Testis (tissue), 3 donors: ENCODE results near the gene CRYBA4. TPM values are rescaled to one million over a fixed set of nuclear protein-coding genes. Genes with fewer than 3 reads are reported as not detected.

Experiments used
- DNase-seq: peaks from one replicate; pipeline ENCODE4 v3.0.0-alpha.2; 2019
- H3K27ac ChIP-seq, 2 donors: fragments of 200-600 bp; sonication (generic); one replicate each; pipeline ENCODE4 v1.5.1; 2019
- H3K27me3 ChIP-seq: fragments of 200-600 bp; sonication (generic); one replicate; pipeline ENCODE4 v1.5.1; 2019
- H3K36me3 ChIP-seq: fragments of 200-600 bp; sonication (generic); one replicate; pipeline ENCODE4 v1.5.1; 2017; ENCODE audit warnings: low read depth; ENCODE audit errors: missing control alignments
- H3K4me1 ChIP-seq: fragments of 200-600 bp; sonication (generic); one replicate; pipeline ENCODE4 v1.5.1; 2019
- H3K4me3 ChIP-seq, 2 donors: fragments of 200-600 bp; sonication (generic); one replicate each; pipeline ENCODE4 v1.5.1; 2017 to 2019
- H3K9me3 ChIP-seq: fragments of 200-600 bp; sonication (generic); one replicate; pipeline ENCODE4 v1.5.1; 2017
- POLR2A ChIP-seq: fragments of 450-650 bp; IDR thresholded peaks from one replicate; pipeline ENCODE4 v1.6.1; 2017; ENCODE audit warnings: antibody characterized with exemption, mild to moderate bottlenecking, moderate library complexity
- WGBS, 2 donors: methylation state at CpG; one replicate each; pipeline ENCODE4 v1.1.5; 2018; 5-methylcytosine and 5-hydroxymethylcytosine counted together
- intact Hi-C: fragments of 100-400 bp; cut with DNase I; formaldehyde crosslinking; loops from one replicate; pipeline ENCODE4 v1.15.1; 2023; ENCODE audit warnings: low total_unique reads
- polyA plus RNA-seq: library from polyadenylated mRNA; stranded (reverse); fragments of 350-450 nt; fragmentation: Illumina TruSeq; extraction: RNeasy Lipid Tissue Mini Kit (QIAGEN cat#74804); gene quantifications from one replicate; pipeline ENCODE4 v1.2.3, GENCODE V29; 2014; ENCODE audit warnings: low read depth, low replicate concordance; ENCODE audit not compliant: insufficient read depth
- total RNA-seq, 2 donors: library from RNA; depleted of rRNA; stranded (reverse); fragments of >200 nt; gene quantifications; one replicate each; pipeline ENCODE4 v1.2.3, GENCODE V29; 2016
- TF ChIP-seq, protein P1 (sequence below), 3 experiments: fragments of 450-650 bp in 2 of 3; fragments of 200-600 bp in 1 of 3; sonication (generic) in 1 of 3; IDR thresholded peaks; one replicate each; pipeline ENCODE4 v1.5.1; 2016 to 2019; ENCODE audit warnings: antibody characterized with exemption in 3 of 3, mild to moderate bottlenecking in 2 of 3, moderate library complexity in 1 of 3

Gene CRYBA4
- total and polyA plus RNA-seq, 3 donors from 2014 or later: 0.93 to 2.6 (median 2.3) TPM

DNA sequence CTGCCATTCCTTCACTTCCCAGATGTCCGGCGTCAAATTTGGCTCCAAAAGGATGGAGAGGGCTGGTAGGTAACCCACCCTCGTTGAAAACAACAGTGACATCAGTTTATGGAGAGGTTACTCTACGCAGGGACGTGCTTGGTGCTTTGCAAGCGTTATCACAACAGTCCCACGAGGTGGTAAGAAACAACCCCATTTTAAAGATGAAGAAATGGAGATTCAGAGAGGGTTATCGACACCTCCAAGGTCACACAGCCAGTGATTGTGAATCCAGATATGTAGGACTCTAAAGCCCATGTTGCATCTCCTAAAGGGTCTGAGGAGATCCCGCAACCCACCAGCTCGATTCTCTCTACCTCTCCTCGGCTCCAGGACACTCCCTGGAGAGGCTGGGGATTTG, 36.4 kb downstream of the CRYBA4 start:
- H3K4me3 ChIP-seq: no peak overlapping the region
- intact Hi-C loops: no loop called here
- DNase-seq: no peak

DNA sequence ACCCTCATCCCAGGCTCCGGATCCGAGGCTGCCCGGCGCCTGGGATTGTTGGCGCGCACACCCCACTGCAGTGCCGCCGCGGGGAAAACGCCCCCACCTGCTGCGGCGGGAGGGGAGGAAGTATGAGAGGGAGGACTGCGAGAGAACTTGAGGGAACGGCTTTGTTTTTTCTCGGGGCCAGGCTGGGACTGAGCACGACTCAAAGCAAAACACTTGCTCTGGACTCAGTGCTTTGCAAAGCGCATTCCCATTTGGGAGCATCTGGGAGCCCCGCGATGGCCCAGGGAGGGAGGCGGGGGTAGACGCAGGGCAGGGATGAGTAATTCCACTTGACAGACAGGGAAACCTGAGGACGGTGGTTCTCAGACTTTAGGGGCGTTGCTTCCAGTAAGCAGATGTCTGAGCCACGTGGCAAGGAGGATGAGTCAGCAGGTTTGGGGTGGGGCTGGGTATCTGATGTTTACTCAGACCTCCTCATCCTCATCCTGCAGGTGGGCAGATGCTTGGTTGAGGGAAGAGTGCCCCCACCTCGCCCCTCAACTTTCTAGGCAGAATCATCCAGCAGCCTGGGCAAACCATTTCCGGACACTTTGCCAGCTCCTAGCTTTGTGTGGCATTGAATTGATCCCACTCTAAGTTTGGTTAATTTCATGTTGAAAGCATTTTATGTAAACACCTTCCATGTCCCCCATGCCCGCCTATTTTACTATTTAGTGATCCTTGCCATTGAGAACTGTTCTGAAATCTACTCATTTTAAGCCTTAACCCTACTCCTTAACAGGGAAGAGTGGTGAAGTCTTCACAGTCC, 37.1 kb downstream of the CRYBA4 start:
- WGBS, 2 donors: 6 to 7% methylated on average over 21 to 27 of the region's 27 CpGs
- no peaks in the 10 kb centered on the region for H3K36me3 ChIP-seq
- no peak overlapping the region for H3K4me3 ChIP-seq
- no peak overlapping the region for H3K27ac ChIP-seq
- peaks cover 9% of the 10 kb centered on the region for H3K4me1 ChIP-seq
- H3K9me3 ChIP-seq: no peaks in the 10 kb centered on the region
- H3K27me3 ChIP-seq: no peaks in the 10 kb centered on the region
- DNase-seq: peak; percentile 43
- TF ChIP-seq POLR2A: no peak
- TF ChIP-seq, protein P1, sequence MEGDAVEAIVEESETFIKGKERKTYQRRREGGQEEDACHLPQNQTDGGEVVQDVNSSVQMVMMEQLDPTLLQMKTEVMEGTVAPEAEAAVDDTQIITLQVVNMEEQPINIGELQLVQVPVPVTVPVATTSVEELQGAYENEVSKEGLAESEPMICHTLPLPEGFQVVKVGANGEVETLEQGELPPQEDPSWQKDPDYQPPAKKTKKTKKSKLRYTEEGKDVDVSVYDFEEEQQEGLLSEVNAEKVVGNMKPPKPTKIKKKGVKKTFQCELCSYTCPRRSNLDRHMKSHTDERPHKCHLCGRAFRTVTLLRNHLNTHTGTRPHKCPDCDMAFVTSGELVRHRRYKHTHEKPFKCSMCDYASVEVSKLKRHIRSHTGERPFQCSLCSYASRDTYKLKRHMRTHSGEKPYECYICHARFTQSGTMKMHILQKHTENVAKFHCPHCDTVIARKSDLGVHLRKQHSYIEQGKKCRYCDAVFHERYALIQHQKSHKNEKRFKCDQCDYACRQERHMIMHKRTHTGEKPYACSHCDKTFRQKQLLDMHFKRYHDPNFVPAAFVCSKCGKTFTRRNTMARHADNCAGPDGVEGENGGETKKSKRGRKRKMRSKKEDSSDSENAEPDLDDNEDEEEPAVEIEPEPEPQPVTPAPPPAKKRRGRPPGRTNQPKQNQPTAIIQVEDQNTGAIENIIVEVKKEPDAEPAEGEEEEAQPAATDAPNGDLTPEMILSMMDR (IDR thresholded peaks at IDR 0.05): no peak
- intact Hi-C loops: no loop called here

More for the DNA sequence above, 36.4 kb downstream of the CRYBA4 start:
- TF ChIP-seq POLR2A: no peak
- TF ChIP-seq, protein P1 (IDR thresholded peaks at IDR 0.05): no peak
- Histone ChIP-seq H3K27me3 (no peaks in the 10 kb centered on the region), H3K4me1 (peaks cover 9% of the 10 kb centered on the region), H3K27ac (no peak overlapping the region), H3K36me3 (no peaks in the 10 kb centered on the region), H3K9me3 (no peaks in the 10 kb centered on the region)
- 0 to 4% methylated on average over 7 to 11 of the region's 11 CpGs for WGBS, 2 donors

DNA sequence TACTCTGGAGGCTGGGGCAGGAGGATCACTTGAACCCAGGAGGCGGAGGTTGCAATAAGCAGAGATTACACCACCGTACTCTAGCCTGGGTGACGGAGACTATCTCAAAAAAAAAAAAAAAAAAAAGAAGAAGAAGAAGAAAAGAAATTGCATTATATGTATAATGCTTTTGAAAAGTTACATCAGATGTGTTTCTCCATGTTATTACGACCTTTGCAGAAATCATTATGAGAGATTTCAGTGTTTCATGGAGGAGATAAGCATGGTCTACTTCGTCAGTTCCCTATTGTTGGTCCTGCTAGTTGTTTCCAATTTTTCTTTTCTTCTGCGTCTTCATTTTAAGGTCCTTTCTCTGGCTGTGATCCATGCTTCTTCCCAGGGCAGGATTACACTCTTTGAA, 38.6 kb downstream of the CRYBA4 start:
- no peak for DNase-seq
- no peaks in the 10 kb centered on the region for H3K27me3 ChIP-seq
- TF ChIP-seq, protein P1 (IDR thresholded peaks at IDR 0.05): no peak
- no peak for TF ChIP-seq POLR2A
- H3K9me3 ChIP-seq: no peaks in the 10 kb centered on the region
- 82 to 88% methylated on average over 6 of the region's 6 CpGs for WGBS, 2 donors
- peaks cover 9% of the 10 kb centered on the region for H3K4me1 ChIP-seq
- no peaks in the 10 kb centered on the region for H3K36me3 ChIP-seq
- intact Hi-C loops: no loop called here
- no peak overlapping the region for H3K4me3 ChIP-seq
- H3K27ac ChIP-seq: no peak overlapping the region

DNA sequence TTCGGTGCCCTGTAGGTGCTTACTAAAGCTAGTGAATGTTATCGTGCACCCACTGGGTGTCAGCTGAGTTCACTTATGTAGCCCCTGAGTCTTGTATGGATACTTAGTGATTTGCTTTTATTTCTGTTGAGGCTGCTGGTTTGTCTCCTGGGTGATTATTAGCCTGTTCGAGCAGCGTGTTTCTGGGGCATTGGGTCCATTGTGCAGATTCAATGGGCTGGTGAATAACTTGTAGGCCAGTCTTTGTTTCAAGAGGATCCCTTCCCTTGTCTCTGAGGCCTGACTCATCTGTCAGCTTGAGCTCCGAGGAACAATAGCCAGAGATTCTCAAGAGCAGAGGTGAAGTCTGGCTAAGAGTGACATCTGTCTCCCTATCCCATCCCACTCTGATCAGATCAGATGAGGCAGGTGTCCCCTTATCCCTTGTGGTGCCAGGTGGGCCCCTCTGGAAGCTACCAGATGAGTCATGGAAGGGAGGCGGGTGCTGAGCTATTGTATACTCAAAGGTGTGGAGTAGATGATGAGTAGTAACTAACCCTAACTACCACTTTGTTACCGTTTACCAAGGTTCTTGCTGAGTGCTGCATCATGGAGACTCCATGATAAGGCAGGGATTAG, 39.3 kb downstream of the CRYBA4 start:
- 83 to 95% methylated on average over 7 of the region's 7 CpGs for WGBS, 2 donors
- no peaks in the 10 kb centered on the region for H3K36me3 ChIP-seq
- TF ChIP-seq, protein P1 (IDR thresholded peaks at IDR 0.05): no peak
- no peak for TF ChIP-seq POLR2A
- H3K27ac ChIP-seq: no peak overlapping the region
- H3K4me1 ChIP-seq: peaks cover 9% of the 10 kb centered on the region
- no peak for DNase-seq
- H3K9me3 ChIP-seq: no peaks in the 10 kb centered on the region
- intact Hi-C loops: no loop called here
- H3K4me3 ChIP-seq: no peak overlapping the region
- no peaks in the 10 kb centered on the region for H3K27me3 ChIP-seq
